NK-92 treated with Interleukin-12 subunit alpha and Interleukin-12 subunit beta, amount 100 ng/mL, for 24 hours (cell line): ENCODE results near the gene FAIM2.

Experiments used
- DNase-seq: peaks from one replicate; lab custom pipeline; 2025; lab: John Stamatoyannopoulos, UW

FAIM2 gene

GRCh38 chr12:49917166-49917787 is 13.6 kb upstream of the FAIM2 start:
- no peak for DNase-seq

GRCh38 chr12:49916129-49916919 is 12.6 kb upstream of the FAIM2 start:
- no peak for DNase-seq

GRCh38 chr12:49912345-49913255 is 8.9 kb upstream of the FAIM2 start:
- no peak for DNase-seq

GRCh38 chr12:49911213-49911605 is 7.5 kb upstream of the FAIM2 start:
- no peak for DNase-seq

GRCh38 chr12:49910331-49911212 is 6.9 kb upstream of the FAIM2 start:
- no peak for DNase-seq

GRCh38 chr12:49909826-49910225 is 6.1 kb upstream of the FAIM2 start:
- no peak for DNase-seq

- DNase-seq, result no peak
Observed at GRCh38 chr12:49909356-49909755, 5.7 kb upstream of the FAIM2 start.

- DNase-seq, result no peak
Observed at GRCh38 chr12:49907352-49907751, 3.7 kb upstream of the FAIM2 start.

- DNase-seq, result no peak
Observed at GRCh38 chr12:49905718-49906314, 2.1 kb upstream of the FAIM2 start.

- no peak for DNase-seq
Observed at GRCh38 chr12:49904601-49905000, 901 bp upstream of the FAIM2 start.

- no peak for DNase-seq
Observed at GRCh38 chr12:49903351-49903699, 375 bp downstream of the FAIM2 start.

GRCh38 chr12:49902399-49903350 is 1.0 kb downstream of the FAIM2 start:
- DNase-seq, result no peak

GRCh38 chr12:49901986-49902385 is 1.7 kb downstream of the FAIM2 start:
- DNase-seq, result no peak

GRCh38 chr12:49901026-49901425 is 2.7 kb downstream of the FAIM2 start:
- DNase-seq, result no peak

- DNase-seq, result no peak
Observed at GRCh38 chr12:49900371-49900770, 3.3 kb downstream of the FAIM2 start.

GRCh38 chr12:49899921-49900320 is 3.8 kb downstream of the FAIM2 start:
- DNase-seq, result no peak

GRCh38 chr12:49899286-49899843 is 4.3 kb downstream of the FAIM2 start:
- no peak for DNase-seq

GRCh38 chr12:49897276-49897675 is 6.4 kb downstream of the FAIM2 start:
- DNase-seq, result no peak

- no peak for DNase-seq
Observed at GRCh38 chr12:49895773-49896172, 7.9 kb downstream of the FAIM2 start.

- no peak for DNase-seq
Observed at GRCh38 chr12:49894751-49895148, 8.9 kb downstream of the FAIM2 start.
